Endothelial cell of umbilical vein (primary cell): ENCODE results near the gene DDAH2. TPM values are rescaled to one million over a fixed set of nuclear protein-coding genes. Genes with fewer than 3 reads are reported as not detected.
A peak's percentile ranks its signal among the peaks of the same experiment; 100 is the strongest.

Experiments
- BruUV-seq: library from RNA; stranded (reverse); fragments of 400-500 nt; replicated peaks from 2 replicates; lab custom pipeline; 2021; lab: Mats Ljungman, UMichigan
- CTCF ChIA-PET: fragments of 300-600, 350-600 bp; sonication (Branson Sonifier 250); formaldehyde crosslinking; loops from one replicate; lab custom pipeline; 2021; ENCODE audit warnings: antibody characterized with exemption, inconsistent platforms; lab: Charles Lee
- POLR2A ChIA-PET: fragments of 300-600, 350-600 bp; sonication (Branson Sonifier 250); formaldehyde crosslinking; loops from one replicate; lab custom pipeline; 2021; ENCODE audit warnings: antibody characterized with exemption, inconsistent platforms; lab: Charles Lee
- DNase-seq: peaks from one replicate; pipeline ENCODE4 v3.0.0-alpha.2; 2011; ENCODE audit warnings: low read depth, low spot score
- FAIRE-seq: peaks from 2 replicates; lab custom pipeline; 2011; peaks lifted over from hg19 to GRCh38; lab: Jason Lieb, UNC
- H2AFZ ChIP-seq: 2 replicates; pipeline ENCODE4 v1.6.0; 2012; ENCODE audit warnings: low read depth, low read length, control low read depth, inconsistent platforms
- H3K27ac ChIP-seq: 2 replicates; pipeline ENCODE4 v1.5.1; 2011; ENCODE audit warnings: low read depth, mild to moderate bottlenecking, control low read depth, low read length, moderate library complexity; ENCODE audit not compliant: insufficient read depth
- H3K27me3 ChIP-seq, 2 experiments: 2 replicates each; pipeline versions ENCODE4 v1.6.0 to v1.6.1; 2011; ENCODE audit warnings: low read length in 2 of 2, mixed read lengths in 1 of 2; ENCODE audit not compliant: control insufficient read depth in 2 of 2, insufficient read depth in 2 of 2
- H3K36me3 ChIP-seq, 2 experiments: 2 replicates in 1 of 2; 3 replicates in 1 of 2; pipeline ENCODE4 v1.5.1; 2011; ENCODE audit warnings: low read length in 2 of 2, mild to moderate bottlenecking in 1 of 2, moderate library complexity in 1 of 2; ENCODE audit not compliant: control insufficient read depth in 2 of 2, insufficient read depth in 2 of 2; ENCODE audit errors: extremely low read depth in 1 of 2
- H3K4me1 ChIP-seq: 3 replicates; pipeline ENCODE4 v1.5.1; 2011; ENCODE audit warnings: mild to moderate bottlenecking, low read length; ENCODE audit not compliant: control insufficient read depth, insufficient read depth; ENCODE audit errors: extremely low read depth
- H3K4me2 ChIP-seq: 2 replicates; pipeline ENCODE4 v1.6.1; 2011; ENCODE audit warnings: low read length, control low read depth, mixed read lengths; ENCODE audit not compliant: insufficient read depth
- H3K4me3 ChIP-seq, 3 experiments: fragments of 200-600 bp in 1 of 3; sonication (generic), shearing (Covaris generic) in 1 of 3; replicated peaks in 1 of 3; 2 replicates each; pipeline ENCODE4 v1.5.1; 2011 to 2016; ENCODE audit warnings: control low read depth in 3 of 3, low read length in 3 of 3, mild to moderate bottlenecking in 2 of 3, inconsistent platforms in 1 of 3, low read depth in 1 of 3, moderate library complexity in 1 of 3; ENCODE audit not compliant: insufficient read depth in 1 of 3
- H3K79me2 ChIP-seq: 2 replicates; pipeline ENCODE4 v1.6.0; 2012; ENCODE audit warnings: low read length, inconsistent platforms; ENCODE audit not compliant: control insufficient read depth, insufficient read depth
- H3K9ac ChIP-seq: replicated peaks from 2 replicates; pipeline ENCODE3; 2011; ENCODE audit warnings: low read length, control low read depth; ENCODE audit not compliant: insufficient read depth; ENCODE audit errors: extremely low read depth
- H3K9me1 ChIP-seq: replicated peaks from 3 replicates; pipeline ENCODE4 v1.6.0; 2011; ENCODE audit warnings: mild to moderate bottlenecking, low read length; ENCODE audit not compliant: control insufficient read depth, insufficient read depth; ENCODE audit errors: extremely low read depth
- H3K9me3 ChIP-seq: replicated peaks from 2 replicates; pipeline ENCODE4 v1.5.1; 2012; ENCODE audit warnings: low read length, inconsistent platforms; ENCODE audit not compliant: control insufficient read depth, insufficient read depth
- H4K20me1 ChIP-seq: replicated peaks from 2 replicates; pipeline ENCODE3; 2011; ENCODE audit warnings: mild to moderate bottlenecking, low read length; ENCODE audit not compliant: control insufficient read depth, insufficient read depth; ENCODE audit errors: extremely low read depth
- FOS ChIP-seq: IDR thresholded peaks from 2 replicates; pipeline ENCODE4 v1.6.1; 2011; ENCODE audit warnings: mild to moderate bottlenecking, low read length, moderate library complexity, borderline replicate concordance; ENCODE audit not compliant: insufficient read depth
- GATA2 ChIP-seq: IDR thresholded peaks from 2 replicates; pipeline ENCODE4 v1.7.0; 2011; ENCODE audit warnings: low read depth, mild to moderate bottlenecking, moderate library complexity, mixed read lengths, low read length; ENCODE audit not compliant: insufficient read length, insufficient read depth
- JUN ChIP-seq: IDR thresholded peaks from 2 replicates; pipeline ENCODE4 v1.6.1; 2011; ENCODE audit warnings: borderline replicate concordance, low read depth; ENCODE audit not compliant: insufficient read length, insufficient read depth
- MYC ChIP-seq: IDR thresholded peaks from one replicate; pipeline ENCODE4 v1.6.1; 2011; ENCODE audit warnings: mild to moderate bottlenecking, low read depth, low read length
- dilution Hi-C: fragments of 300-500 bp; cut with MboI; formaldehyde crosslinking; loops from one replicate; pipeline ENCODE4 v1.15.0; 2019; ENCODE audit warnings: low sequenced_read_pairs; ENCODE audit not compliant: extremely low pct_ligation_motif_present
- intact Hi-C: fragments of 100-400 bp; cut with micrococcal nuclease; formaldehyde crosslinking; loops from one replicate; pipeline ENCODE4 v1.10.0; 2022
- polyA plus RNA-seq, 4 experiments: library from polyadenylated mRNA; depleted of rRNA in 3 of 4; stranded (reverse) in 3 of 4; unstranded in 1 of 4; fragments of >200 nt; gene quantifications; 2 replicates each; pipeline versions ENCODE4 v1.2.1 to v1.2.3, GENCODE V29; 2011 to 2012; ENCODE audit warnings: missing spikeins in 1 of 4
- total RNA-seq: library from RNA; stranded (reverse); gene quantifications from 2 replicates; pipeline ENCODE4 v1.2.3, GENCODE V29; 2021

Gene DDAH2
- total and polyA plus RNA-seq, 2 donors (not counting 3 experiments of a cell fraction or from before 2014, with no cell fraction given) = 109 to 176 TPM

GRCh38 chr6:31733734-31734133 lies 4.6 kb upstream of the DDAH2 start:
- H3K27ac ChIP-seq = peak overlapping the region; percentile 94
- no peak for FAIRE-seq

GRCh38 chr6:31732029-31732428 lies 2.9 kb upstream of the DDAH2 start:
- no peaks in the 10 kb centered on the region for H3K9me3 ChIP-seq
- intact Hi-C loops (loop anchor here (10.0 kb wide), 1 partner anchor 187 kb away; the partner anchor contains the start of genes ATP6V1G2, DDX39B and NFKBIL1), dilution Hi-C loops (no loop called here)
- no peak overlapping the region for H3K4me3 ChIP-seq
- H3K4me2 ChIP-seq = no peak overlapping the region
- H3K36me3 ChIP-seq = peaks cover 19 to 30% of the 10 kb centered on the region in 2 experiments
- CTCF ChIA-PET = interaction anchor here (0.9 to 1.8 kb wide), 3 partner anchors 98 to 104 kb away, joined by 3 to 5 read pairs (median 3); no protein-coding TSS in a partner anchor
- no peak overlapping the region for H2AFZ ChIP-seq
- H3K79me2 ChIP-seq = peaks cover 41% of the 10 kb centered on the region
- BruUV-seq = no TSS peak
- TF ChIP-seq JUN (no peak), GATA2 (no peak)
- H3K27me3 ChIP-seq = no peaks in the 10 kb centered on the region
- H3K27ac ChIP-seq = no peak overlapping the region
- POLR2A ChIA-PET = no interaction called here
- H4K20me1 ChIP-seq = no peaks in the 10 kb centered on the region
- DNase-seq = no peak
- FAIRE-seq = no peak
- no peaks in the 10 kb centered on the region for H3K9me1 ChIP-seq
- no peak overlapping the region for H3K9ac ChIP-seq
- peaks cover 31% of the 10 kb centered on the region for H3K4me1 ChIP-seq

More at GRCh38 chr6:31733734-31734133, 4.6 kb upstream of the DDAH2 start:
- H3K4me3 ChIP-seq = peak overlapping the region in 1 of 3 experiments; percentile 98
- CTCF ChIA-PET = interaction anchor here (1.0 kb wide), 2 partner anchors 62 to 96 kb away, joined by 3 read pairs; partner anchors contain the start of gene VARS1
- TF ChIP-seq FOS (no peak), MYC (no peak)
- intact Hi-C loops = loop anchor here (1.0 to 10.0 kb wide), 2 partner anchors 94 to 189 kb away; partner anchors contain the start of genes ATP6V1G2, DDX39B, HSPA1B and NFKBIL1
- H4K20me1 ChIP-seq = no peaks in the 10 kb centered on the region
- BruUV-seq = no TSS peak
- POLR2A ChIA-PET = interaction anchor here (1.0 kb wide), 1 partner anchor 94 kb away, joined by 3 read pairs; the partner anchor contains the start of gene HSPA1B
- peak overlapping the region; percentile 93 for H3K4me2 ChIP-seq
- H3K36me3 ChIP-seq = peaks cover 16 to 23% of the 10 kb centered on the region in 2 experiments
- H3K9ac ChIP-seq = peak overlapping the region; percentile 96
- peaks cover 37% of the 10 kb centered on the region for H3K4me1 ChIP-seq
- H3K9me3 ChIP-seq = no peaks in the 10 kb centered on the region
- dilution Hi-C loops = no loop called here
- DNase-seq = no peak
- H3K9me1 ChIP-seq = no peaks in the 10 kb centered on the region
- H2AFZ ChIP-seq = no peak overlapping the region
- H3K79me2 ChIP-seq = peaks cover 41% of the 10 kb centered on the region
- no peaks in the 10 kb centered on the region for H3K27me3 ChIP-seq
